A549 (cell line): ENCODE measurements around the gene NFRKB.

Experiments used
- JUN ChIP-seq, 2 experiments: fragments of >200 bp; sonication (Bioruptor Twin); formaldehyde crosslinking; IDR thresholded peaks; 2 replicates in 1 of 2; 3 replicates in 1 of 2; pipeline ENCODE4 v1.6.1; 2016 to 2017
- POLR2A ChIP-seq: IDR thresholded peaks from 2 replicates; pipeline ENCODE4 v1.6.1; 2012; ENCODE audit warnings: mild to moderate bottlenecking, low read length
- TF ChIP-seq, protein P1 (sequence below): fragments of >200 bp; sonication (Bioruptor Twin); formaldehyde crosslinking; IDR thresholded peaks from 3 replicates; pipeline ENCODE4 v1.5.1; 2016
- TF ChIP-seq, protein P2 (sequence below): fragments of >200 bp; sonication (Bioruptor Twin); formaldehyde crosslinking; IDR thresholded peaks from 3 replicates; pipeline ENCODE4 v1.6.1; 2016

DNA sequence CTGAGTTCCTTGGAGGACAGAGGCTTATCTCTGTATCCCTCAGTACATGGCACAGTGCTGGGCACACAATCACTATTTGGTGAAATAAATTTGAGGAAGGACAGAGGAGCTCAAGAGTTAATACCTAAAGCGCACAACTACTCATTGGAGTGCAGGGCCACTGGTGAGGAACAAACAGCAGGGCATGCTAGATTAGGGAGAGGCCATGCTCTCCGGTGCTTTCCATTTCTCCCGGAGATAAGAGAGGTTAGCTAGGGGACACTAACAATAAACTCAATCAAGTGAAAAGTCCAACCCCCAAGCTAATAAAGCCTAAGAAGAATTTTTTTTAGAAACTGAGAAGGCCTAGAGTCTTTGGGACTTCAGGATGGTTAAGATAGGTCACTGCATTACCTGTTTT, 29.1 kb downstream of the NFRKB start:
- TF ChIP-seq, protein P1, sequence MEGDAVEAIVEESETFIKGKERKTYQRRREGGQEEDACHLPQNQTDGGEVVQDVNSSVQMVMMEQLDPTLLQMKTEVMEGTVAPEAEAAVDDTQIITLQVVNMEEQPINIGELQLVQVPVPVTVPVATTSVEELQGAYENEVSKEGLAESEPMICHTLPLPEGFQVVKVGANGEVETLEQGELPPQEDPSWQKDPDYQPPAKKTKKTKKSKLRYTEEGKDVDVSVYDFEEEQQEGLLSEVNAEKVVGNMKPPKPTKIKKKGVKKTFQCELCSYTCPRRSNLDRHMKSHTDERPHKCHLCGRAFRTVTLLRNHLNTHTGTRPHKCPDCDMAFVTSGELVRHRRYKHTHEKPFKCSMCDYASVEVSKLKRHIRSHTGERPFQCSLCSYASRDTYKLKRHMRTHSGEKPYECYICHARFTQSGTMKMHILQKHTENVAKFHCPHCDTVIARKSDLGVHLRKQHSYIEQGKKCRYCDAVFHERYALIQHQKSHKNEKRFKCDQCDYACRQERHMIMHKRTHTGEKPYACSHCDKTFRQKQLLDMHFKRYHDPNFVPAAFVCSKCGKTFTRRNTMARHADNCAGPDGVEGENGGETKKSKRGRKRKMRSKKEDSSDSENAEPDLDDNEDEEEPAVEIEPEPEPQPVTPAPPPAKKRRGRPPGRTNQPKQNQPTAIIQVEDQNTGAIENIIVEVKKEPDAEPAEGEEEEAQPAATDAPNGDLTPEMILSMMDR, result no peak
- TF ChIP-seq, protein P2, sequence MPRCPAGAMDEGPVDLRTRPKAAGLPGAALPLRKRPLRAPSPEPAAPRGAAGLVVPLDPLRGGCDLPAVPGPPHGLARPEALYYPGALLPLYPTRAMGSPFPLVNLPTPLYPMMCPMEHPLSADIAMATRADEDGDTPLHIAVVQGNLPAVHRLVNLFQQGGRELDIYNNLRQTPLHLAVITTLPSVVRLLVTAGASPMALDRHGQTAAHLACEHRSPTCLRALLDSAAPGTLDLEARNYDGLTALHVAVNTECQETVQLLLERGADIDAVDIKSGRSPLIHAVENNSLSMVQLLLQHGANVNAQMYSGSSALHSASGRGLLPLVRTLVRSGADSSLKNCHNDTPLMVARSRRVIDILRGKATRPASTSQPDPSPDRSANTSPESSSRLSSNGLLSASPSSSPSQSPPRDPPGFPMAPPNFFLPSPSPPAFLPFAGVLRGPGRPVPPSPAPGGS, result no peak
- TF ChIP-seq POLR2A, result no peak
- no peak for TF ChIP-seq JUN (IDR thresholded peaks at IDR 0.05)
